ENCODE results near the gene CORO7.

DNA sequence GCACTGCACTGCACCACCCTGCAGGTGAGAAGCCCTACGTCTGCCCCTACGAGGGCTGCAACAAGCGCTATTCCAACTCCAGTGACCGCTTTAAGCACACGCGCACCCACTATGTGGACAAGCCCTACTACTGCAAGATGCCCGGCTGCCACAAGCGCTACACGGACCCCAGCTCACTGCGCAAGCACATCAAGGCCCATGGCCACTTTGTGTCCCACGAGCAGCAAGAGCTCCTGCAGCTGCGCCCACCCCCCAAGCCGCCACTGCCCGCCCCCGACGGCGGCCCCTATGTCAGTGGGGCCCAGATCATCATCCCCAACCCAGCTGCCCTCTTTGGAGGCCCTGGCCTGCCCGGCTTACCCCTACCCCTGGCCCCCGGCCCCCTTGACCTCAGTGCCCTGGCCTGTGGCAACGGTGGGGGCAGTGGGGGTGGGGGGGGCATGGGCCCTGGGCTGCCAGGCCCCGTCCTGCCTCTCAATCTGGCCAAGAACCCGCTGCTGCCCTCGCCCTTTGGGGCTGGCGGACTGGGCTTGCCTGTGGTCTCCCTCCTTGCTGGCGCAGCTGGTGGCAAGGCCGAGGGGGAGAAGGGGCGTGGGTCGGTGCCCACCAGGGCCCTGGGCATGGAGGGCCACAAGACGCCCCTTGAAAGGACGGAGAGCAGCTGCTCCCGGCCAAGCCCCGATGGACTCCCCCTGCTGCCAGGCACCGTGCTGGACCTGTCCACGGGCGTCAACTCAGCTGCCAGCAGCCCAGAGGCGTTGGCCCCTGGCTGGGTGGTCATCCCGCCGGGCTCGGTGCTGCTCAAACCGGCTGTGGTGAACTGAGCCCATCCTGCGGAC is 79.5 kb downstream of the CORO7 start:
- TF ChIP-seq, protein P1, sequence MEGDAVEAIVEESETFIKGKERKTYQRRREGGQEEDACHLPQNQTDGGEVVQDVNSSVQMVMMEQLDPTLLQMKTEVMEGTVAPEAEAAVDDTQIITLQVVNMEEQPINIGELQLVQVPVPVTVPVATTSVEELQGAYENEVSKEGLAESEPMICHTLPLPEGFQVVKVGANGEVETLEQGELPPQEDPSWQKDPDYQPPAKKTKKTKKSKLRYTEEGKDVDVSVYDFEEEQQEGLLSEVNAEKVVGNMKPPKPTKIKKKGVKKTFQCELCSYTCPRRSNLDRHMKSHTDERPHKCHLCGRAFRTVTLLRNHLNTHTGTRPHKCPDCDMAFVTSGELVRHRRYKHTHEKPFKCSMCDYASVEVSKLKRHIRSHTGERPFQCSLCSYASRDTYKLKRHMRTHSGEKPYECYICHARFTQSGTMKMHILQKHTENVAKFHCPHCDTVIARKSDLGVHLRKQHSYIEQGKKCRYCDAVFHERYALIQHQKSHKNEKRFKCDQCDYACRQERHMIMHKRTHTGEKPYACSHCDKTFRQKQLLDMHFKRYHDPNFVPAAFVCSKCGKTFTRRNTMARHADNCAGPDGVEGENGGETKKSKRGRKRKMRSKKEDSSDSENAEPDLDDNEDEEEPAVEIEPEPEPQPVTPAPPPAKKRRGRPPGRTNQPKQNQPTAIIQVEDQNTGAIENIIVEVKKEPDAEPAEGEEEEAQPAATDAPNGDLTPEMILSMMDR (IDR thresholded peaks at IDR 0.05), result no peak
- TF ChIP-seq POLR2A (IDR thresholded peaks at IDR 0.05), result no peak
- no peak for TF ChIP-seq EP300 (IDR thresholded peaks at IDR 0.05)

Measured in ovary (tissue), 3 donors.